BE2C (cell line): Measurements from ENCODE around the gene AQP12B.

ENCODE experiments used
- DNase-seq: peaks from one replicate; pipeline ENCODE4 v3.0.0-alpha.2; 2020
- H3K27me3 ChIP-seq: fragments of 250-450 bp; sonication (Bioruptor Pico); 2 replicates; pipeline ENCODE4 v1.5.1; 2020; ENCODE audit warnings: mild to moderate bottlenecking
- H3K36me3 ChIP-seq: fragments of 250-450 bp; sonication (Bioruptor Pico); 2 replicates; pipeline ENCODE4 v1.5.1; 2020; ENCODE audit warnings: mild to moderate bottlenecking
- H3K4me1 ChIP-seq: fragments of 250-450 bp; sonication (Bioruptor Pico); 2 replicates; pipeline ENCODE4 v1.5.1; 2020
- H3K4me3 ChIP-seq: 2 replicates; pipeline ENCODE4 v1.5.1; 2011; ENCODE audit warnings: low read depth, low read length
- H3K9me3 ChIP-seq: fragments of 250-450 bp; sonication (Bioruptor Pico); 2 replicates; pipeline ENCODE4 v1.5.1; 2020
- TF ChIP-seq, protein P1 (sequence below): IDR thresholded peaks from 2 replicates; pipeline ENCODE4 v1.5.1; 2012; ENCODE audit warnings: mild to moderate bottlenecking, low read depth, low read length

The AQP12B gene

DNA sequence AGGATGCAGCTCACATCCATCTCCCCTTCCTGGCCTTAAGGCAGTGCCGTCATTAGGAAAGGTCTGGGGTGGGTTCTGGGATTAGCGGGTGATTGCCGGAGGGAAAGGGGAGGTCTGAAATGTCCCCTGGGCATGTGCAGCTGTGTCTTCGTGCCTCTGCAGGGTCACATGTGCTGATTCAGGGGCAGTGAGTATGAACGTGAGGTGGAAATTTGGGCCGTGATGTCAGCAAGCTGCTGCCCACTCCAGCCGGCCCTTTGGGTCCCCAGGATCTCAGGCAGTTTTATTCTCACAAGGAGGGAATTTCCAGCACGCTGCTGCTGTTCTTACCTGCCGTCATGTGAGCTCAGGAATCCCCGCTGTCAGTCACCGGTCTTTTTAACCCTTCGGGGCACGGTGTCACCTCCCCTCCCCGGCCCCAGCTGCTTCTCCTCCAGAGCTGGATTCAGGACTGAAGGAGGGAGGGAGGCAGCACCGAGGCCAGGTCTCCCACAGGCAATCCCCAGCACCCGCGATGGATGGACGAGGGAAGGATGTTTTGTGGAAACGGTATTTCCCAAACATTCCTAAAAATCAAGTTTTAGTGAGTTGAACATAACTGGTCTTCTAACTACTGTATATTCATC is 33.9 kb downstream of the AQP12B start:
- H3K9me3 ChIP-seq = no peaks in the 10 kb centered on the region
- no peak overlapping the region for H3K4me3 ChIP-seq
- H3K36me3 ChIP-seq = no peaks in the 10 kb centered on the region
- H3K27me3 ChIP-seq = peaks cover 59% of the 10 kb centered on the region
- no peak for DNase-seq
- H3K4me1 ChIP-seq = peaks cover 2% of the 10 kb centered on the region; the same call in 1 of the 2 replicates
- TF ChIP-seq, protein P1, sequence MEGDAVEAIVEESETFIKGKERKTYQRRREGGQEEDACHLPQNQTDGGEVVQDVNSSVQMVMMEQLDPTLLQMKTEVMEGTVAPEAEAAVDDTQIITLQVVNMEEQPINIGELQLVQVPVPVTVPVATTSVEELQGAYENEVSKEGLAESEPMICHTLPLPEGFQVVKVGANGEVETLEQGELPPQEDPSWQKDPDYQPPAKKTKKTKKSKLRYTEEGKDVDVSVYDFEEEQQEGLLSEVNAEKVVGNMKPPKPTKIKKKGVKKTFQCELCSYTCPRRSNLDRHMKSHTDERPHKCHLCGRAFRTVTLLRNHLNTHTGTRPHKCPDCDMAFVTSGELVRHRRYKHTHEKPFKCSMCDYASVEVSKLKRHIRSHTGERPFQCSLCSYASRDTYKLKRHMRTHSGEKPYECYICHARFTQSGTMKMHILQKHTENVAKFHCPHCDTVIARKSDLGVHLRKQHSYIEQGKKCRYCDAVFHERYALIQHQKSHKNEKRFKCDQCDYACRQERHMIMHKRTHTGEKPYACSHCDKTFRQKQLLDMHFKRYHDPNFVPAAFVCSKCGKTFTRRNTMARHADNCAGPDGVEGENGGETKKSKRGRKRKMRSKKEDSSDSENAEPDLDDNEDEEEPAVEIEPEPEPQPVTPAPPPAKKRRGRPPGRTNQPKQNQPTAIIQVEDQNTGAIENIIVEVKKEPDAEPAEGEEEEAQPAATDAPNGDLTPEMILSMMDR = no peak

DNA sequence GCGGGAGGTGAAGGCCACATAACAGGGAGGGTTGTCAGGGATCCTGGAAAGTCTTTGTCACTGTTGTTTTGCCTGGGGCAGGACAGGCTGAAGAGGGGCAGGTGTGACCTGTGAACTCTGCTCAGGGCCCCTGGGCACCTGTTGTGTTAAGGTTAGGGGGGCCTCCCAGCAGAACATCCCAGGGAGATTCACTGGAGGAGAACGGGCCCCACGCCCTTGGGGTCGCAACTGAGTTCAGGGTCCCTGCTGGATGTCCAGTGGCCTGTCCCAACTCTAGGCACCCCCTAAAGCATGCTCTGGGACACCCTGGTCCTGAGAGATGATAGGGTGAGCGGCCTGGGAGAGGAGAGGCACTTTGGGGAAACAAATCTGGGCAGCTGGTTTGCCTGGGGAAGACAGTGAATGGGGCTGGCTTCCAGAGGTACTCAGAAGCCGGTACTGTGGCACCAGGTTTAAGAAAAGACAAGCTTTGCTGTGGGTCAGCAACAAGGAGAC is 34.5 kb downstream of the AQP12B start:
- Histone ChIP-seq H3K9me3 (no peaks in the 10 kb centered on the region), H3K4me3 (no peak overlapping the region), H3K27me3 (peaks cover 53% of the 10 kb centered on the region), H3K36me3 (no peaks in the 10 kb centered on the region), H3K4me1 (peaks cover 2% of the 10 kb centered on the region; the same call in 1 of the 2 replicates)
- DNase-seq = no peak
- TF ChIP-seq, protein P1 = no peak

DNA sequence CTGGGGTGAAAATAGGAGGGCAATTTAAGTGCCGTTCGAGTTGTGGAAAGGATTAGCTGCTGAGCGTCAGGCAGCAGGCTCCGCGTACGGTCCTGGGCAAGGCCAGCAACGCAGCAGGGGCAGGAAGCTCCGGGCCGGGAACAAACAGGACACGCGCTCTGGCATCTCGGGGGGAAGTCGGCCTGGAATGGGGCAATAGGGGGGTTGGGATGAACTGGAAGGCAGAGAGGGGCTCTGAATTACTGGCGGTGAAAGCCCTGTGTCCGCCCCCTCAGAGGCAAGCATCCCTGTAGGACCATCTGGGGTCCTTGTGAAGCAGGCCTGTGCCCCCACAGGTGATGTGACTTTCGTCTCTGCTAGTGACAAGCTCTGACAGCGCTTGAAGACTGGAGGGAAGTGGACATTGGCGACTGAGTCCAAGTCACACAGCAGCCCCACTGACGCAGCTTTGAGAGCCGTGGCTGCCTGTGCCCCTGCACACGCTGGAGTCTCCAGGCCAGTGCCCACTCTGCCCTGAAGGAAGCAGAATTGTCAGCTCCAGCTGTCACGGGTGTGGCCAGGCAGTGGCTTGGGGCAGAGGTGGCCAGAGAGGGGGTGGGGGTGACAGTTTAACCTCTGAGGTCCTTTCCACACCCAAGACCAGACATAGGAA is 35.1 kb downstream of the AQP12B start:
- no peak overlapping the region for H3K4me3 ChIP-seq
- DNase-seq = no peak
- no peaks in the 10 kb centered on the region for H3K36me3 ChIP-seq
- TF ChIP-seq, protein P1 = no peak
- no peaks in the 10 kb centered on the region for H3K9me3 ChIP-seq
- H3K4me1 ChIP-seq = peaks cover 2% of the 10 kb centered on the region; the same call in 1 of the 2 replicates
- peaks cover 51% of the 10 kb centered on the region for H3K27me3 ChIP-seq

DNA sequence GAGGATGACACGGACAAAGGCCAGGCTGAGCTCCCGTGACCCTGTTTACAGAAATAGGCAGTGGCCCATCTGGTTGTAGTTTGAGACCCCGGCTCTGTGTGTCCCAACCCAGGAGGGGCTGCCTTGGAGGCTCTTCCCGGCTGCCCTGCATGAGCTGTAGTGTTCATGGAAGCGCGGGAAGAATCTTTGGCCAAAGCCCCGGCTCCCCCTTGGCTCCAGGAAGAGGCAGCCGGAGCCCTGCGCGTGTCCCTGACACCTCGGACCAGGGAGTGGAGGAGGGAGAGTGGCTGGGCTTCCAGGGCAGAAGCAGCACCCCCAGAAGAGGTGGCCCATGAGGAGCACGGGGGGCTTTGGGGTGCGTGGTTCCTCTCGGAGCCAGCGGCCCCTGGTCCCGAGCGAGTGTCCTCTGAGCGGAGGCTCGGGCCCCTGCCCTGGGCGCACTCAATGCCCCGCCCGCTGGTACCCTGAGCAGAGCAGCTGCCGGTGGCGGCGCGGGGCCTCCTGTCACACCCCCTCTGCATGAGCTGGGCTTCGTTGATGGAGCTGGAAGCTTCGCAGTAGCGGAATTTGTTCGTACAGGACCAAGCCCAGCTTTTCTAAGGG is 35.7 kb downstream of the AQP12B start:
- H3K27me3 ChIP-seq = peaks cover 44% of the 10 kb centered on the region

DNA sequence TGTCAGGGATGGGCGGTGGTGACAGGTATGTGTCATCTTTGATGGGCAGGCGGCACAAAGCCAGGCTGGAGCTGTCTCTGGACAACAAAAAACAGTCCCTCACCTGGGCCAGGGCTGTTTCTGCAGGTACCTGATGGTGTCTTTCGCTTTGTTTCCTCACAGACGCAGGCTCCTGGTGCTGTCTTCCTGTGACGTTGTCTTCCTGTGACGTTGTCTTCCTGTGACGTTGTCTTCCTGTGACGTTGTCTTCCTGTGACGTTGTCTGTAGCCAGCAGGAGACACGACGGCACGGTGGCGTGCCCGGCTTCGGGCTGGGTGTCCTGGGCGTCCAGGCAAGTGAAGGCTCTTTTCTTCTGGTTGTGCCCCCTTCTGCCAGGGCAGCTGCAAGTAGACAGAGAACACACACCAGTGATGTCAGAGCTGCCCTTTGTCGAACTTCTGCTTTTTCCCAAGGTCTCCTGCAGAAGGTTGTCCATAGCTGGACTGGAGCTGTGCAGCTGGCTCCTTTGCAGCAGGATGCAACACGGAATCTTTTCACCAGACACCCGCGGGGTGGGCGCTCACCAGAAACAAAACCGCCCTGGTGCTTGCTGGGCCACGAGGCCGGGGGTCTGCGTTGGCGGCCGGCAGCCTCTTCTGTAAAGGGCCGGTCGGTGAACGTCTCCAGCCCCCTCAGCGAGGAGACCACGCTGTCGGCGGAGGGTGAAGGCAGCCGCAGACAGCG is 36.3 kb downstream of the AQP12B start:
- H3K27me3 ChIP-seq = peaks cover 38% of the 10 kb centered on the region
- TF ChIP-seq, protein P1 = no peak
- no peaks in the 10 kb centered on the region for H3K9me3 ChIP-seq
- DNase-seq = no peak
- H3K4me1 ChIP-seq = peaks cover 2% of the 10 kb centered on the region; the same call in 1 of the 2 replicates
- no peaks in the 10 kb centered on the region for H3K36me3 ChIP-seq
- H3K4me3 ChIP-seq = no peak overlapping the region

More for the DNA sequence above, 35.7 kb downstream of the AQP12B start:
- TF ChIP-seq, protein P1 = no peak
- H3K36me3 ChIP-seq = no peaks in the 10 kb centered on the region
- peaks cover 2% of the 10 kb centered on the region; the same call in 1 of the 2 replicates for H3K4me1 ChIP-seq
- no peaks in the 10 kb centered on the region for H3K9me3 ChIP-seq
- no peak overlapping the region for H3K4me3 ChIP-seq
- DNase-seq = no peak
